B cell (primary cell): ENCODE results near the gene SLC40A1.

Source experiments
- CTCF ChIP-seq: fragments of 200-600 bp; IDR thresholded peaks from one replicate; pipeline ENCODE4 v1.8.0; 2022; ENCODE audit warnings: antibody characterized with exemption, mild to moderate bottlenecking
- EZH2 ChIP-seq: IDR thresholded peaks from 2 replicates; pipeline ENCODE4 v1.6.1; 2012; ENCODE audit warnings: borderline replicate concordance, low read depth, mild to moderate bottlenecking, moderate library complexity, low read length; ENCODE audit not compliant: insufficient read depth, poor library complexity, severe bottlenecking

DNA sequence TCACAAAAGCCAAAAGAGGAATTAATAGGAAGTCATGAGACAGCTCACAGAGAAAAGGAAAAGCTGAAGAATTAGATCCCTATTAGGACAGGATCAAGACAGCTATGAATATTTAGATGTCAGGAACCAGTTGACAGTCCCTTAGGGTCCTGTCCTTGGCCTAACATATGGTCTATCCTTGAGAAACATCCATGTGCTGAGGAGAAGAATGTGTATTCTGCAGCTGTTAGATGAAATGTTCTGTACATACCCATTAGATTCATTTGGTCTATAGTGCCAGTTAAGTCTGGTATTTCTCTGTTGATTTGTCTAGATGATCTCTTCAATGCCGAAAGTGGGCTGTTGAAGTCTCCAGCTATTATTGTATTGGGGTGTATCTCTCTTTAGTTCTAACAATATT lies 37.6 kb upstream of the SLC40A1 start:
- TF ChIP-seq CTCF (no peak), EZH2 (no peak)
